H9 (cell line): ENCODE results near the gene RAB26. TPM values are rescaled to one million over a fixed set of nuclear protein-coding genes. Genes with fewer than 3 reads are reported as not detected.
"Not testable (repeated sequence)": the region's sequence is repeated elsewhere in the genome, so short reads cannot be mapped to it uniquely, and the experiment has no call there.

Experiments
- DNase-seq: peaks from one replicate; pipeline ENCODE4 v3.0.0-alpha.2; 2017
- H2AFZ ChIP-seq: one replicate; pipeline ENCODE4 v1.6.1; 2013; ENCODE audit warnings: mild to moderate bottlenecking, low read length, control low read depth, moderate library complexity
- H2AK5ac ChIP-seq: 2 replicates; pipeline ENCODE4 v1.6.1; 2013; ENCODE audit warnings: low read length, control low read depth, mixed read lengths; ENCODE audit not compliant: insufficient read length
- H2BK120ac ChIP-seq: one replicate; pipeline ENCODE4 v1.6.1; 2013; ENCODE audit warnings: low read depth, mild to moderate bottlenecking, low read length, control low read depth, inconsistent platforms; ENCODE audit not compliant: poor library complexity, severe bottlenecking
- H2BK12ac ChIP-seq: 2 replicates; pipeline ENCODE4 v1.6.1; 2013; ENCODE audit warnings: low read length, control low read depth, mixed read lengths, low read depth; ENCODE audit not compliant: insufficient read length
- H2BK15ac ChIP-seq: 2 replicates; pipeline ENCODE4 v1.6.1; 2013; ENCODE audit warnings: low read depth, low read length, control low read depth
- H2BK20ac ChIP-seq: one replicate; pipeline ENCODE4 v1.6.1; 2013; ENCODE audit warnings: low read depth, mild to moderate bottlenecking, low read length, control low read depth, inconsistent platforms; ENCODE audit not compliant: poor library complexity, severe bottlenecking
- H2BK5ac ChIP-seq: 2 replicates; pipeline ENCODE4 v1.6.1; 2013; ENCODE audit warnings: low read length, control low read depth, mixed read lengths; ENCODE audit not compliant: insufficient read length
- H3K14ac ChIP-seq: 2 replicates; pipeline ENCODE4 v1.6.1; 2013; ENCODE audit warnings: low read length, control low read depth; ENCODE audit not compliant: insufficient read depth
- H3K18ac ChIP-seq: 2 replicates; pipeline ENCODE4 v1.6.1; 2013; ENCODE audit warnings: low read depth, mild to moderate bottlenecking, mixed read lengths, low read length, control low read depth; ENCODE audit not compliant: insufficient read length
- H3K23ac ChIP-seq: 2 replicates; pipeline ENCODE4 v1.6.1; 2013; ENCODE audit warnings: low read length, control low read depth, mixed read lengths, low read depth; ENCODE audit not compliant: insufficient read length
- H3K23me2 ChIP-seq: 2 replicates; pipeline ENCODE4 v1.6.1; 2013; ENCODE audit warnings: low read depth, mild to moderate bottlenecking, mixed read lengths, low read length, control low read depth; ENCODE audit not compliant: insufficient read length, poor library complexity, severe bottlenecking
- H3K27ac ChIP-seq: 2 replicates; pipeline ENCODE4 v1.5.1; 2013; ENCODE audit warnings: low read length, control low read depth, mixed read lengths, low read depth; ENCODE audit not compliant: insufficient read length
- H3K27me3 ChIP-seq: 2 replicates; pipeline ENCODE4 v1.6.1; 2013; ENCODE audit warnings: low read length, control low read depth, inconsistent platforms; ENCODE audit not compliant: insufficient read depth
- H3K4ac ChIP-seq: 2 replicates; pipeline ENCODE4 v1.6.1; 2013; ENCODE audit warnings: low read depth, mild to moderate bottlenecking, control low read depth, inconsistent platforms, low read length, moderate library complexity
- H3K4me1 ChIP-seq: 2 replicates; pipeline ENCODE4 v1.6.1; 2013; ENCODE audit warnings: low read length, control low read depth, inconsistent platforms; ENCODE audit not compliant: insufficient read depth
- H3K4me2 ChIP-seq: 2 replicates; pipeline ENCODE4 v1.6.1; 2013; ENCODE audit warnings: low read length, control low read depth, mixed read lengths; ENCODE audit not compliant: insufficient read length, insufficient read depth
- H3K56ac ChIP-seq: 2 replicates; pipeline ENCODE4 v1.6.1; 2013; ENCODE audit warnings: low read depth, mild to moderate bottlenecking, mixed read lengths, low read length, control low read depth; ENCODE audit not compliant: insufficient read length
- H3K79me1 ChIP-seq: 2 replicates; pipeline ENCODE4 v1.6.1; 2013; ENCODE audit warnings: low read depth, mild to moderate bottlenecking, moderate library complexity, low read length, control low read depth, inconsistent platforms; ENCODE audit not compliant: insufficient read depth, poor library complexity, severe bottlenecking
- H3K79me2 ChIP-seq: 2 replicates; pipeline ENCODE4 v1.6.1; 2013; ENCODE audit warnings: low read length, control low read depth, inconsistent platforms; ENCODE audit not compliant: insufficient read depth
- H3K9ac ChIP-seq: 2 replicates; pipeline ENCODE4 v1.6.1; 2013; ENCODE audit warnings: low read length, control low read depth, mixed read lengths; ENCODE audit not compliant: insufficient read length; ENCODE audit errors: extremely low read depth
- H3K9me3 ChIP-seq: one replicate; pipeline ENCODE4 v1.6.1; 2013; ENCODE audit warnings: low read depth, low read length, inconsistent platforms; ENCODE audit not compliant: control insufficient read depth
- H3T11ph ChIP-seq: one replicate; pipeline ENCODE4 v1.6.1; 2013; ENCODE audit warnings: mild to moderate bottlenecking, low read length, control low read depth, inconsistent platforms
- H4K20me1 ChIP-seq: one replicate; pipeline ENCODE4 v1.6.1; 2013; ENCODE audit not compliant: control insufficient read depth, insufficient read length, insufficient read depth
- H4K5ac ChIP-seq: 2 replicates; pipeline ENCODE4 v1.6.1; 2013; ENCODE audit warnings: low read depth, mild to moderate bottlenecking, mixed read lengths, low read length, control low read depth; ENCODE audit not compliant: insufficient read length
- H4K8ac ChIP-seq: replicated peaks from 2 replicates; pipeline ENCODE4 v1.6.1; 2013; ENCODE audit warnings: low read length, control low read depth, mixed read lengths, low read depth; ENCODE audit not compliant: insufficient read length
- H4K91ac ChIP-seq: 2 replicates; pipeline ENCODE4 v1.6.1; 2013; ENCODE audit warnings: low read depth, mild to moderate bottlenecking, moderate library complexity, mixed read lengths, low read length, control low read depth; ENCODE audit not compliant: insufficient read length
- H3K27ac Mint-ChIP-seq, 3 experiments: 2 replicates in 2 of 3; 3 replicates in 1 of 3; pipeline ENCODE4 v1.8.0; 2020 to 2021; ENCODE audit warnings: mixed read lengths in 3 of 3, mild to moderate bottlenecking in 1 of 3, moderate library complexity in 1 of 3
- H3K27me3 Mint-ChIP-seq: 2 replicates; pipeline ENCODE4 v1.8.0; 2021; ENCODE audit warnings: low read depth, mild to moderate bottlenecking, moderate library complexity, mixed read lengths
- H3K36me3 Mint-ChIP-seq, 3 experiments: 2 replicates in 2 of 3; 3 replicates in 1 of 3; pipeline ENCODE4 v1.8.0; 2020 to 2021; ENCODE audit warnings: low read depth in 3 of 3, mixed read lengths in 3 of 3; ENCODE audit not compliant: insufficient read depth in 1 of 3
- H3K4me1 Mint-ChIP-seq, 2 experiments: 2 replicates each; pipeline ENCODE4 v1.8.0; 2020; ENCODE audit warnings: mixed read lengths in 2 of 2
- H3K4me3 Mint-ChIP-seq, 2 experiments: 2 replicates in 1 of 2; 3 replicates in 1 of 2; pipeline ENCODE4 v1.8.0; 2020 to 2021; ENCODE audit warnings: mild to moderate bottlenecking in 2 of 2, mixed read lengths in 2 of 2, moderate library complexity in 1 of 2
- H3K9me3 Mint-ChIP-seq, 2 experiments: 2 replicates in 1 of 2; 3 replicates in 1 of 2; pipeline ENCODE4 v1.8.0; 2020; ENCODE audit warnings: mild to moderate bottlenecking in 2 of 2, mixed read lengths in 2 of 2, moderate library complexity in 1 of 2
- WGBS: extraction: QIAGEN DNeasy Blood & Tissue Kit; methylation state at CpG from one replicate; pipeline ENCODE4 v1.1.7; 2013; ENCODE audit warnings: missing lambda C conversion rate, low lambda C conversion rate, mixed read lengths; ENCODE audit not compliant: insufficient read length; ENCODE audit errors: extremely low coverage; 5-methylcytosine and 5-hydroxymethylcytosine counted together
- total RNA-seq: library from RNA; stranded (reverse); gene quantifications from 2 replicates; pipeline ENCODE4 v1.2.1, GENCODE V29; 2021

RAB26 gene
- total RNA-seq, 1 experiment from 2014 or later, result 2.4 TPM

DNA sequence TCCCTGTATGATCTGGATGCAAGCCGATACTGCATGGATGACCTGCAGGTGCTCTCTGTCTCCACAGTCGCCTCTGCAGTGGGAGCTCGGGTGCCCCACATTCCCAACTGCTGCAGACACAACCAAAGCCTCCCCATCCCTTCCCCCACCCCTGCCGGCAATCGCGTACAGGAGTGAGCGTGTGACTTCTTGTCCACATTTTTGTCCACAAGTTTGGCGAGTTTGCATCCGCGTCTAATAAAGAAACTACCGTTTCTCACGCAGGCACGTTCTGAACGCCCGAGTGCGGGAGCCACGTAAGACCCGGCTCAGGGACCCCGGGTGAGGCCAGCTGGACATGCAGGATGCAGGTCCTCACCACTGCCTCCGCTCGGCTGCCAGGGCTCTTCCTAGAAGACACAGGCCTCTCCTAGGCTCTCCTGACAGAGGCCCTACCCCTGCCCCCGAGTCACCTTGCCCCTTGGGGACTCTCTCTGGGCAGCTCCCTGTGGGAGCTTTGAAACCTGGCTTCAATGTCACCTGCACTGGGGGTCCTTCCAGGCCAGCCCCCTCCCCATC lies 18.5 kb upstream of the RAB26 start:
- H2BK20ac ChIP-seq, H2AK5ac ChIP-seq, H3K9ac ChIP-seq, H3K79me1 ChIP-seq, H3K23me2 ChIP-seq, H3K9me3 ChIP-seq, H3K79me2 ChIP-seq, H4K8ac ChIP-seq, H3K4me3 Mint-ChIP-seq, H2BK120ac ChIP-seq, H3K36me3 Mint-ChIP-seq, H3K27me3 ChIP-seq, H2AFZ ChIP-seq, H3K4me2 ChIP-seq, H3K18ac ChIP-seq, H3K23ac ChIP-seq, H3K27ac Mint-ChIP-seq, H3K27me3 Mint-ChIP-seq, DNase-seq, H3K14ac ChIP-seq, H3T11ph ChIP-seq, H4K91ac ChIP-seq, H3K4me1 ChIP-seq, H2BK12ac ChIP-seq, H2BK15ac ChIP-seq, H3K27ac ChIP-seq, H4K20me1 ChIP-seq, H3K9me3 Mint-ChIP-seq, H4K5ac ChIP-seq, H2BK5ac ChIP-seq, H3K56ac ChIP-seq, H3K4ac ChIP-seq: not testable (repeated sequence)
- peaks cover 18 to 24% of the 10 kb centered on the region in 2 experiments for H3K4me1 Mint-ChIP-seq
- no CpG with 5 or more reads among the region's 22 CpGs for WGBS

DNA sequence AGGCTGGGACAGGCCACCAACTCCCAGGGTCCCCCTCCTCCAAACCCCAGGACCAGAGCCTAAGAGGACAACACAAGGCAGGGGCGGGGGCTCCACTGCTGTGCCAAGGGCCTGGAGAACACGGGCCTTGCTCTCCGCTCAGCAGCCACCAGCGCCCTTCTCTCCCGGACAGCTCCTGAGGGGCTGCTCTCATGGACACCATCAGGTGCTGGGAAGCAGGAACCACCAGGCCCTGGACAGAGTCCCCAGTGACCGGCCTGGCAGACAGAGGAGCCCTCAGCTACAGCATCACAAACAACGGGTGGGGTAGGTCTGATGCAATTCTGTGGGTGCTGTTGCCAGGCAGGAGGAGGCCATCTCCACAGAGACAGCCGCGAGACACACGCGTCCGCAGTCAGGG lies 14.6 kb upstream of the RAB26 start:
- H2BK20ac ChIP-seq, H4K8ac ChIP-seq, H3K18ac ChIP-seq, H3K4me1 Mint-ChIP-seq, H3K27ac Mint-ChIP-seq, H3K4me2 ChIP-seq, H3K4ac ChIP-seq, H2BK15ac ChIP-seq, H3T11ph ChIP-seq, H3K36me3 Mint-ChIP-seq, H3K23ac ChIP-seq, H4K91ac ChIP-seq, H3K9me3 ChIP-seq, H3K27me3 ChIP-seq, DNase-seq, H4K20me1 ChIP-seq, H2BK12ac ChIP-seq, H3K4me3 Mint-ChIP-seq, H4K5ac ChIP-seq, H2BK120ac ChIP-seq, H3K23me2 ChIP-seq, H2BK5ac ChIP-seq, H3K56ac ChIP-seq, H3K79me2 ChIP-seq, H3K27ac ChIP-seq, H3K9me3 Mint-ChIP-seq, H2AFZ ChIP-seq, H3K79me1 ChIP-seq, H3K4me1 ChIP-seq, H3K27me3 Mint-ChIP-seq, H2AK5ac ChIP-seq, H3K9ac ChIP-seq, H3K14ac ChIP-seq: not testable (repeated sequence)
- WGBS, result no CpG with 5 or more reads among the region's 12 CpGs
